BLaER1 treated with 17β-estradiol and CSF1 and Interleukin-3, amounts not matched to agents 10 nM and 100 nM (cell line): ENCODE data around the gene BLOC1S4.

Experiments used
- H3K27ac ChIP-seq, 11 experiments: shearing (Covaris generic); formaldehyde crosslinking; 2 replicates each; pipeline ENCODE4 v1.8.1; 2022
- H3K27me3 ChIP-seq, 11 experiments: shearing (Covaris generic); formaldehyde crosslinking; 2 replicates each; pipeline ENCODE4 v1.8.1; 2022
- H3K36me3 ChIP-seq, 11 experiments: shearing (Covaris generic); formaldehyde crosslinking; 2 replicates each; pipeline ENCODE4 v1.8.1; 2022
- H3K4me1 ChIP-seq, 10 experiments: shearing (Covaris generic); formaldehyde crosslinking; 2 replicates each; pipeline ENCODE4 v1.8.1; 2022
- H3K4me2 ChIP-seq, 11 experiments: shearing (Covaris generic); formaldehyde crosslinking; 2 replicates each; pipeline ENCODE4 v1.8.1; 2022
- H3K4me3 ChIP-seq, 10 experiments: shearing (Covaris generic); formaldehyde crosslinking; 2 replicates each; pipeline ENCODE4 v1.8.1; 2022
- H3K9ac ChIP-seq, 11 experiments: shearing (Covaris generic); formaldehyde crosslinking; 2 replicates each; pipeline ENCODE4 v1.8.1; 2022
- H3K9me3 ChIP-seq, 11 experiments: shearing (Covaris generic); formaldehyde crosslinking; replicated peaks in 1 of 11; 2 replicates each; pipeline ENCODE4 v1.8.1; 2022
- H4K20me1 ChIP-seq, 11 experiments: shearing (Covaris generic); formaldehyde crosslinking; 2 replicates each; pipeline ENCODE4 v1.8.1; 2022
- Cebpa-rat ChIP-seq, 11 experiments: shearing (Covaris generic); IDR thresholded peaks; 2 replicates each; pipeline ENCODE4 v1.8.1; 2022

Gene BLOC1S4

GRCh38 chr4:6765703-6766102, 49.7 kb downstream of the BLOC1S4 start:
- no peak for TF ChIP-seq Cebpa-rat (IDR thresholded peaks at IDR 0.05)
- Histone ChIP-seq H3K4me1 (peaks cover 24 to 38% (median 32%) of the 10 kb centered on the region in 10 experiments), H3K27me3 (no peaks in the 10 kb centered on the region), H4K20me1 (no peaks in the 10 kb centered on the region), H3K27ac (no peak overlapping the region), H3K4me2 (no peak overlapping the region), H3K4me3 (no peak overlapping the region), H3K9me3 (no peaks in the 10 kb centered on the region), H3K36me3 (no peaks in the 10 kb centered on the region), H3K9ac (no peak overlapping the region)
